Skeletal muscle satellite cell (primary cell): ENCODE measurements around the gene CMIP.

Experiments
- H3K27me3 ChIP-seq: 2 replicates; pipeline ENCODE4 v1.7.0; 2013; ENCODE audit warnings: low read length; ENCODE audit not compliant: control insufficient read depth, insufficient read depth
- H3K36me3 ChIP-seq: 2 replicates; pipeline ENCODE4 v1.7.0; 2013; ENCODE audit warnings: mild to moderate bottlenecking, control low read depth, low read length; ENCODE audit not compliant: insufficient read depth
- H3K4me1 ChIP-seq: 2 replicates; pipeline ENCODE4 v1.7.0; 2013; ENCODE audit warnings: low read length; ENCODE audit not compliant: control insufficient read depth, insufficient read depth
- H3K4me2 ChIP-seq: 2 replicates; pipeline ENCODE4 v1.7.0; 2013; ENCODE audit warnings: mild to moderate bottlenecking, low read length
- H3K4me3 ChIP-seq: 2 replicates; pipeline ENCODE4 v1.7.0; 2013; ENCODE audit warnings: low read length
- H3K9ac ChIP-seq: 2 replicates; pipeline ENCODE4 v1.7.0; 2013; ENCODE audit warnings: mild to moderate bottlenecking, low read depth, low read length, moderate library complexity
- H3K9me3 ChIP-seq: replicated peaks from 2 replicates; pipeline ENCODE4 v1.7.0; 2013; ENCODE audit warnings: mild to moderate bottlenecking, control low read depth, low read length

Gene CMIP

DNA sequence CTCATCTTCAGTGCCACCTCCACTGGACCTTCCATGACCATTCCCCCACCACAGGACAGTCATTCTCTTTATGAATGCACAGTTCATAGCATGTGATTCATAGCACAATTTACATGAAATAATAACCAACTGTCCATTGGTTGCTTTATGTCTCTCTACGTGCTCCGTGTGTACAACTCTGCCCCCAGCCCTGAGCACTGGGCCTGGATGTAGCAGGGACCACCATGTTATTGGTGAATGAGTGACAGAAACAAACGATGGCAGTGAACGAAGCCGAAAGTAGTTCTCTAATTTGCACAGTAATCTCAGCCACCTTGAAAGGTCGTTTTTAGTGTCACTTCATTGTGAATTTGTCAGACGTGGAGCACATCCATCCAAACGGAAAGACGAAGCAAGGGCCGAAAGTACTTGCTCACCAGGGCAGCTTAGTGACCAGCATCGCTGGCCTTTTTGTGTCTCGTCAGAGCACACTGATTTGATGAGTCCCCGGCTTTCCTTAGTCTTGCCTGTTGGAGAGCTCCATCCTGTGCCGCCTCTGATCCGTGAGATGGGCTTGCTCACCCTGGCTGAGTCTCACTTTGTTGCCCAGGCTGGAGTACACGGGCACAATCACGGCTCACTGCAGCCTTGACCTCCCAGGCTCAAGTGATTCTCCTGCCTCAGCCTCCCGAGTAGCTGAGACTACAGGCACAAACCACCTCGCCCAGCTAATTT is 95.3 kb downstream of the CMIP start:
- no peak overlapping the region for H3K9ac ChIP-seq
- H3K4me1 ChIP-seq, result peaks cover 26% of the 10 kb centered on the region
- H3K4me3 ChIP-seq, result no peak overlapping the region
- H3K9me3 ChIP-seq, result no peaks in the 10 kb centered on the region
- no peaks in the 10 kb centered on the region for H3K36me3 ChIP-seq
- no peaks in the 10 kb centered on the region for H3K27me3 ChIP-seq
- H3K4me2 ChIP-seq, result no peak overlapping the region

DNA sequence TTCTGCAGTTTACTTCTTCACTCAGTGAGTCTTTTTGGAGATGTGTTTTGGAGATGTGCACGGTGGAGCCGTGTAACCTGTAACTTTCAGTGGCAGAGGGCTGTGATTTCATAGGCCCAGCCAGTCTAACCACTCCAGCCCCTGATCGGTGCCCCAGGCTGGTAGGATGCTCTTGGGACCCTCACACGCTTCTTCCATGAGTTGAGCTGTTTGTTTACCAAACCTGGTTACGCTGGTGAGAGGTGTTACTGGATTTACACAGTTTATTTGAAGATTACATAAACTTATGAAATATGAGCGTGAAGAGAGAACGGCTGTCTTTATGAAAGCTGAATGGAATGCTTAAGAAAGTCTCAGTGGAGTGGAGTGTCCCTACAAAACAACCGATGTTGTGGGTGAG is 96.7 kb downstream of the CMIP start:
- no peak overlapping the region for H3K4me2 ChIP-seq
- H3K27me3 ChIP-seq, result no peaks in the 10 kb centered on the region
- H3K4me3 ChIP-seq, result no peak overlapping the region
- peaks cover 26% of the 10 kb centered on the region for H3K4me1 ChIP-seq
- H3K9me3 ChIP-seq, result no peaks in the 10 kb centered on the region
- no peaks in the 10 kb centered on the region for H3K36me3 ChIP-seq
- H3K9ac ChIP-seq, result no peak overlapping the region

DNA sequence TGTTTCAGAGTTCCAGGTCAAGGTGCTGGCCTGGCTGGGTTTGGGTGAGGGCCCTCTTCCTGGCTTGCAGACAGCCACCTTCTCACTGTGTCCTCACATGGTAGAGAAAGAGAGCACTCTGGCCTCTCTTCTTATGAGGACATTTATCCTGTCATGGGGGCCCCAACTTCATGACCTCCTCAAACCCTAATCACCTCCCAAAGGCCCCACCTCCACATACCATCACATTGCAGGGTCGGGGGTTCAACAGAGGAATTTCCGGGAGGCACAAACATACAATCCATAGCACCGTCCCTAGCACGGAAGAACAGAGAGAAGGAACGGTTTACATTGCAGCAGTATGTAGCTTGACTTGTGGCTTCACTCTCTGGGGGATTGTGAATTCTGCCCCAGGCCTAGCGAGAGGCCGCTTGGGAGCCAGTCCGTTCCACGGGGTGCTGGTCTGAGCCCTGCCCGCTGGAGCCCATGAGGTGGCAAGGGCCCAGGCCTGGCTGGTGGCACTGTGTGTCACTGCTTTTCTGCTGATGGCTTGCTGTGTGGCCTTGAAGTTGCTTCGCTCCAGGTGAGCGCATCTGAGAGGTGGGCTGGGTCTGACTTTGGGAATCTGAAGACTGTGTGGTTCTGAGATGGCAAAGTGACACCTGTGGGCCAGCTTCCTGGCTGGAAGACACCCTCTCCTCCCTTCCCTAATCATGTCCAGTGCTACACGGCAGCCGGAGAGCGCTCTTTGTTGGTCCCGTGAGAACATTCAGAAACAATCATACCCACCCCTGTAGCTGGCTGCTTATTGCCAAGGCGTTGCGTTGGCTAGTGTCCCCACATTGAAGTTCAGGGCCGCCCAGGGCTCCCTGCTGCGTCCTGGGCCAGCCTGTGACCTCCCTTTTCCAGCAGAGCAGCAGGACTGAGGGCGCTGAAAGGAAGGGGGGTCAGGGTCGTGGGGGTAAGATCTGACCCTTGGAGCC is 98.3 kb downstream of the CMIP start:
- no peaks in the 10 kb centered on the region for H3K9me3 ChIP-seq
- peaks cover 24% of the 10 kb centered on the region for H3K4me1 ChIP-seq
- H3K27me3 ChIP-seq, result no peaks in the 10 kb centered on the region
- H3K9ac ChIP-seq, result no peak overlapping the region
- no peaks in the 10 kb centered on the region for H3K36me3 ChIP-seq
- H3K4me2 ChIP-seq, result no peak overlapping the region
- H3K4me3 ChIP-seq, result no peak overlapping the region

DNA sequence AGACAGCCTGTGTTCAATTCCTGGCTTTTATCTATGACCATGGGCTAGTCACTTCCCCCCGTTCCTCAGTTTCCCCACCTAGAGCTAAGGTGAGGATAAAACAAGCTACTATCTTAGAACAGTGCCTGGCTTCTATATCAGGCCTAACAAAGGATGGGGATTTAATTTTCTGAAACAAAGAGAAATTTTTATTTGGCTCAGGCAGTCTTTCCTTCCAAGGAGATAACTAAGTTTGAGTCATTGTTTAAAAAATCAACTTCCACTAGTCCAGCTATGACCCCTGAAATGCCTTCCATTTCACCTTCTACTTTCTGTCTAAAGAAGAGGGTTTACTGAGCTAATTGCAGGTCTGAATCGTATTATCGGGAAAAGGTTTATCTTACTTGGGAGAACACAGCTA is 99.0 kb downstream of the CMIP start:
- H3K9ac ChIP-seq, result no peak overlapping the region
- H3K4me1 ChIP-seq, result peaks cover 18% of the 10 kb centered on the region
- no peak overlapping the region for H3K4me2 ChIP-seq
- H3K9me3 ChIP-seq, result no peaks in the 10 kb centered on the region
- no peaks in the 10 kb centered on the region for H3K27me3 ChIP-seq
- no peak overlapping the region for H3K4me3 ChIP-seq
- H3K36me3 ChIP-seq, result no peaks in the 10 kb centered on the region

DNA sequence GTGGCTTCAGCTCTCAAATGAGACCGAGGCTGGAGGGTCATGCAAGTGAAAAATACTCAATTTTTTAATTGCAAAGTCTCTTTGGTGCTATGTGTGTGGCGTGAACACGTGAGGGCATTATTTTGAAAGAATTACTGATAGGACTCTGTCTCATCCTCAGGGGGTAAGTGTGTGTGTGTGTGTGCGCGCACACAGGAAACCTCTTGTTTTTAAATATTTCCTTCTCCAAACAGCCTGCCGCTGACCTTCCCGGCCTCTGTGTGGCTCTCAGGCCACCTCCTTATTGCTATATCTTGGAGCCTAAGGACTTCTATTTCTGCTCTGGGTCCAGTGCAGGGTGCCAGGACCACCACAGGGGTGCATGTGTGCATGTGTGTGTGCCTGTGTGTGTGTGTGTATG is 99.7 kb downstream of the CMIP start:
- H3K27me3 ChIP-seq, result no peaks in the 10 kb centered on the region
- H3K4me2 ChIP-seq, result no peak overlapping the region
- H3K4me3 ChIP-seq, result no peak overlapping the region
- H3K4me1 ChIP-seq, result peaks cover 14% of the 10 kb centered on the region
- H3K9me3 ChIP-seq, result no peaks in the 10 kb centered on the region
- H3K36me3 ChIP-seq, result no peaks in the 10 kb centered on the region
- H3K9ac ChIP-seq, result no peak overlapping the region

DNA sequence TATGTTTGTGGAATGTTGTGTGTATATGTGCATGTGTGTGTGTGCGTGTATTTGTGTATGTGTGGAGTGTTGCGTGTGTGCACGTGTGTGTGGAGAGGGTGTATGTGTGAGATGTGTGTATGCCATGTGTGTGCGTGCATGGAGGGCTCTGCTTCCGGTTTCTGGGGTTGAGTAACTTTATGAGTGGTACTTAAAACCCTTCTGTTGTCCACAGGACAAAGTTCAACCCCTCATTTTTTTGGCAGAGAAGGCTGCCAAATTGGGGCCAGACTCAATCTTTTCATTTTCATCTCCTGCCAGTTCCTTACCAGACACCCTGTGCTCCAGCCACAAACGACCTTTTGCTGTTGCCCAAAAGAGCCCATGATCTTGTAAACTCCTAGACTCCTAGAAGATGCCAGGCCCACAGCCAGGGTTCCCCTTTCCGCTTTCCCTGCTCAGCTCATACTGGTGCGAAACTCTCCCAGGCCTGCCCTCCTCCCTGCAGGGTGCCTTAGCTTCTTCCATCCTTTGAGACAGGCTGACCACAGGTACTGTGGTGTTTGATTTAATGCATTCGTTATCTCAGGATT is 100.2 kb downstream of the CMIP start:
- H3K4me1 ChIP-seq, result peaks cover 14% of the 10 kb centered on the region
- H3K9ac ChIP-seq, result no peak overlapping the region
- no peak overlapping the region for H3K4me3 ChIP-seq
- no peaks in the 10 kb centered on the region for H3K36me3 ChIP-seq
- H3K4me2 ChIP-seq, result no peak overlapping the region
- H3K27me3 ChIP-seq, result no peaks in the 10 kb centered on the region
- no peaks in the 10 kb centered on the region for H3K9me3 ChIP-seq

DNA sequence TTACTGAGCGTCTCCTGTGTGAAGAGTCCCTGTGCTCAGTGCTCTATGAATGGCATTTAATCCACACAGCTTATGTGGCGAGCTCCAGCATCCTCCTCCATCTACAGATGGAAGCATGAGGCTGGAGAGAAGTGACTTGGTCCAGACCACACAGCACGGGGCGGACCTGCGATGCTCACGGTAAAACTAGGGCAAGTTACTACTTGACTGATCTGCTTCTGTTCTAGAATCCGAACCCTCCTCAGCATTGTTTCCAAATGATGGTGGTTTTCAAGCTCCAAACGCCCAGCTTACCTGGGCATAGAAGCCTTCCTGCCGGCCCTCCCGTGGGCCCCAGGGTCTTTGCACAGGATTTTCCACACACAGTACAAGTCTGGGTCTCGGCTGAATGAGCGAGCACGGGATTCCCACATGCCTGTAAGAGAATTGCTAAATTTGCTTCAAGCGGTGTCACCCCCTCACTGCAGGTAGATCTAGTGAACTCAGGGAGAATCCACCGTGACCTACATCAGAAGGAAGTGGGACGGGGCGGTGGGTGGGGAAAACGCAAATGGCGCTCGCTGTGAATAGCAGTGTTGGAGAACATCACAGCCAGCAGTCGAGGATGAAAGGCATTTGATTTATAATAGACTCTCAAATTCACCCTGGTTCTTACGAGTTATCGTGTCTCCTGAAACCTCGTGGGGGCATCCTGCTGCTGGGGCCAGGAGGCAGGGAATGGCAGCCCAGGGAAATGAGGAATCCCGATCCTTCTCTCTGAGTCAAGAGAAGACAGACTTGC is 101.1 kb downstream of the CMIP start:
- Histone ChIP-seq H3K9me3 (no peaks in the 10 kb centered on the region), H3K4me3 (no peak overlapping the region), H3K36me3 (no peaks in the 10 kb centered on the region), H3K4me2 (no peak overlapping the region), H3K9ac (no peak overlapping the region), H3K27me3 (no peaks in the 10 kb centered on the region), H3K4me1 (peaks cover 14% of the 10 kb centered on the region)

DNA sequence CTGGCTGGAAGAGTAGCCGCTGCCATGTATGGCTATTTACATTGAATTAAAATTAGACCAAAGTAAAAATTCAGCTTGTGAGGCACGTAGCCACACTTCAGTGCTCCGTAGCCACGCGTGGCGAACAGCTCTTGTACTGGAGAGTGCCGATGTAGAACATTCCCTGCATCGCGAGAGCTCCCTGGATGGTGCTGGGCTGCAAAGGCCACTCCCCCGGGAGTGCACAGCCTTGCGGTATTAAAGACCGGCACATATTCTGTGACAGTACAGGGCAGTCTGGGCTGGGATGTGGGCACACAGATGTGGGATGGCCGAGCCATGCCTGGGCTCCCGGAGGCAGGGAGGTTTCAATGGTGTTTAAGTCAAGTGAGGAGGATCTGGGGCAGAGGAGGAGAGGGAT is 102.2 kb downstream of the CMIP start:
- H3K36me3 ChIP-seq, result no peaks in the 10 kb centered on the region
- H3K9ac ChIP-seq, result no peak overlapping the region
- peaks cover 24% of the 10 kb centered on the region for H3K4me1 ChIP-seq
- H3K9me3 ChIP-seq, result no peaks in the 10 kb centered on the region
- H3K4me3 ChIP-seq, result no peak overlapping the region
- H3K27me3 ChIP-seq, result no peaks in the 10 kb centered on the region
- H3K4me2 ChIP-seq, result no peak overlapping the region

DNA sequence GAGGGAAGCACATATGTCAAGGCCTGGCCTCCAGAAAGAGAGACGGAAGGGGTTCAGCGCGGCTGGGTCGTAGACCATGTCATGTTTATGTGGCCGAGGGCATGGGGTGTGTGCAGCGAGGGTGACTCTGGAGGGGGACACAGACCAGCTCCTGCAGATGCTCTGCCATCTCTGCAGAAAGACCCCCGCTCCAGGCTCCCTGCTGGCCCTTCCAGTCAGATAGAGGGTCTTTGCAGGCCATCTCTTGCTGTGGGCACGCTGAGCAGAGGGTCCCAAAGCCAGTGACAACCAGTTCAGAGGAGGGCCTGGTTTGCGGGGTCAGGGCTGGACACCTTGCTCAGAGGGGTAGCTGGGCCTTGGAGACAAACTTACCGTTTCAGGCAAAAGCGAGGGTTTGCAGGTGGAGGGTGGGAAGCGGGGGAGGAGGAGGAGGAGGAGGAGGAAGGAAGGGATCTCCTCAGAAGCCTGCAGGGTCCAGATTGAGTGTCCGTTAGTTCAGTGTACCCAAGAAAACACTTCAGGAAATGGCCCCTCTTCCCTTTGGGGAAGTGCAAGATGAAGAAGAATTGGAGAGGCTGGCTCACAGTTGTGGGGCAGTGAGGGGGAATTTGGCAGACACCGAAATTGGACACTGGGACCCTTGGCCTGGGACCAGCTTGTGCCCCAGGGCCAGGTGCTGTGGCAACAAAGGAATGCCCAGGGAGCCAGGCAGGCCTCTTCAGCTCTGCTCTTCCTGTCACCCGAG is 102.8 kb downstream of the CMIP start:
- H3K9ac ChIP-seq, result no peak overlapping the region
- H3K9me3 ChIP-seq, result no peaks in the 10 kb centered on the region
- no peak overlapping the region for H3K4me3 ChIP-seq
- H3K36me3 ChIP-seq, result no peaks in the 10 kb centered on the region
- H3K27me3 ChIP-seq, result no peaks in the 10 kb centered on the region
- H3K4me2 ChIP-seq, result no peak overlapping the region
- H3K4me1 ChIP-seq, result peaks cover 25% of the 10 kb centered on the region

DNA sequence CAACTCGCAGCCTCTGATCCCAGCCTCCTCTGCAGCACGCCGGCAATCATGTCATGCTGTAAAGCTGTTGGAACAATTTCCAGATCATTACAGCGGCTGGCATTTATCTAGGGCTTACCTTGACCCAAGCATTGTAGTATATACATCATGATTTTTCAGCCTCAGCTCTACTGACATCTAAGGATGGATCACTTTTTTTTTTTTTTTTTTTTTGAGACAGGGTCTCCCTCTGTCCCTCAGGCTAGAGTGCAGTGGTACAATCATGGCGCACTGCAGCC is 103.3 kb downstream of the CMIP start:
- H3K9ac ChIP-seq, result no peak overlapping the region
- H3K9me3 ChIP-seq, result no peaks in the 10 kb centered on the region
- no peak overlapping the region for H3K4me2 ChIP-seq
- H3K4me1 ChIP-seq, result peaks cover 28% of the 10 kb centered on the region
- no peak overlapping the region for H3K4me3 ChIP-seq
- H3K36me3 ChIP-seq, result no peaks in the 10 kb centered on the region
- no peaks in the 10 kb centered on the region for H3K27me3 ChIP-seq

DNA sequence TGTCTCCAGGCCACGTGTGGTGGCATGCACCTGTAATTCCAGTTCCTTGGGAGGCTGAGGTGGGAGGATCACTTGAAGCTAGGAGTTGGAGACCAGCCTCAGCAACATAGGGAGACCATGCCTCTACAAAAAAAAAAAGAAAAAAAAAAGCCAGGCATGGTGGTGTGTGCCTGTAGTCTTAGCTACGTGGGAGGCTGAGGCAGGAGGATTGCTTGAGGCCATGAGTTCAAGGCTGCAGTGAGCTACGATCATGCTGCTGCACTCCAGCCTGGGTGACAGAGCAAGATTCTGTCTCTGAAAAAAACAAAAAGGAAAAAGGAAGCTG is 103.9 kb downstream of the CMIP start:
- Histone ChIP-seq H3K9me3 (no peaks in the 10 kb centered on the region), H3K27me3 (no peaks in the 10 kb centered on the region), H3K36me3 (no peaks in the 10 kb centered on the region), H3K9ac (no peak overlapping the region), H3K4me3 (no peak overlapping the region), H3K4me1 (peaks cover 28% of the 10 kb centered on the region), H3K4me2 (no peak overlapping the region)
